Activated T-helper 1 cell treated with anti-CD3 and anti-CD28 coated beads, Interleukin-12 subunit alpha, Interleukin-12 subunit beta, Interleukin-2, Interleukin-4 antibody, amounts not matched to agents 30 ng/mL and 10 ng/mL and 1 ng/mL, durations not matched to agents 14 hours and 24 hours and 36 hours (primary cell): ENCODE results near the gene MPPE1. TPM values are rescaled to one million over a fixed set of nuclear protein-coding genes. Genes with fewer than 3 reads are reported as not detected.

ENCODE experiments used
- DNase-seq: peaks from one replicate; pipeline ENCODE4 v3.0.0; 2021; ENCODE audit warnings: low spot score
- H3K27ac Mint-ChIP-seq: one replicate; pipeline ENCODE4 v1.8.0; 2021; ENCODE audit warnings: mild to moderate bottlenecking, mixed read lengths
- H3K27me3 Mint-ChIP-seq: one replicate; pipeline ENCODE4 v1.8.0; 2022; ENCODE audit warnings: mild to moderate bottlenecking, moderate library complexity, mixed read lengths; ENCODE audit not compliant: insufficient read depth
- H3K36me3 Mint-ChIP-seq: one replicate; pipeline ENCODE4 v1.8.0; 2021; ENCODE audit warnings: low read depth, mixed read lengths
- H3K4me1 Mint-ChIP-seq: one replicate; pipeline ENCODE4 v1.8.0; 2021; ENCODE audit warnings: low read depth, mixed read lengths
- H3K4me3 Mint-ChIP-seq: one replicate; pipeline ENCODE4 v1.8.0; 2021; ENCODE audit warnings: mild to moderate bottlenecking, moderate library complexity, mixed read lengths
- H3K9me3 Mint-ChIP-seq: one replicate; pipeline ENCODE4 v1.8.0; 2021; ENCODE audit warnings: mixed read lengths
- intact Hi-C: fragments of 100-400 bp; cut with micrococcal nuclease; formaldehyde crosslinking; loops from one replicate; pipeline ENCODE4 v1.15.1; 2024
- total RNA-seq: library from RNA; stranded (reverse); gene quantifications from 2 replicates; pipeline ENCODE4 v1.2.3, GENCODE V29; 2022

MPPE1 gene
- total RNA-seq, 1 donor from 2014 or later, result 45.8 TPM

- intact Hi-C loops, result no loop called here
- H3K4me3 Mint-ChIP-seq, result no peak overlapping the region
- no peak for DNase-seq
- peaks cover 2% of the 10 kb centered on the region for H3K27me3 Mint-ChIP-seq
- no peaks in the 10 kb centered on the region for H3K9me3 Mint-ChIP-seq
- H3K36me3 Mint-ChIP-seq, result no peaks in the 10 kb centered on the region
- no peaks in the 10 kb centered on the region for H3K4me1 Mint-ChIP-seq
- no peak overlapping the region for H3K27ac Mint-ChIP-seq
Measured at GRCh38 chr18:11871501-11871900, 36.6 kb downstream of the MPPE1 start.

DNA sequence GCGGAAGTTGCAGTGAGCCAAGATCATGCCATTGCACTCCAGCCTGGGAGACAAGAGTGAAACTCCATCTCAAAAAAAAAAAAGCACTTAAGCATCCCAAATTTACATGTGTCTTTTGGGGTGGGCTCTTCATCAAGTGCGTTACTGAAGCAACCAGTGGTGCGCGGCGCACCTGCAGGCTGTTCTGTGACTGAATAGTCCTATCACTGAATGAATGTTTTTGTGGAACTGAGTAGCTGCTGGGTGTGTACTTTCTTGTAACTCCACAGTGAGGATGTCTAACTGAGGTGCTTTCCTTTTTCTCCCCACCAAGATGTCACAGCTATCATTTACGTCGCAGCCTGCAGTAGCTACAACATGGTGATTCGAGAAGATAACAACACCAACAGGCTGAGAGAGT lies 39.9 kb downstream of the MPPE1 start:
- Mint-ChIP-seq H3K36me3 (no peaks in the 10 kb centered on the region), H3K9me3 (no peaks in the 10 kb centered on the region)

GRCh38 chr18:11866764-11867163 lies 41.4 kb downstream of the MPPE1 start:
- H3K27me3 Mint-ChIP-seq, result peaks cover 2% of the 10 kb centered on the region
- H3K4me1 Mint-ChIP-seq, result no peaks in the 10 kb centered on the region
- H3K27ac Mint-ChIP-seq, result no peak overlapping the region
- DNase-seq, result no peak
- intact Hi-C loops, result no loop called here
- no peak overlapping the region for H3K4me3 Mint-ChIP-seq
- no peaks in the 10 kb centered on the region for H3K36me3 Mint-ChIP-seq
- no peaks in the 10 kb centered on the region for H3K9me3 Mint-ChIP-seq

More for the DNA sequence above, 39.9 kb downstream of the MPPE1 start:
- DNase-seq, result no peak
- intact Hi-C loops, result no loop called here
- Mint-ChIP-seq H3K4me3 (no peak overlapping the region), H3K4me1 (no peaks in the 10 kb centered on the region), H3K27me3 (peaks cover 2% of the 10 kb centered on the region), H3K27ac (no peak overlapping the region)

DNA sequence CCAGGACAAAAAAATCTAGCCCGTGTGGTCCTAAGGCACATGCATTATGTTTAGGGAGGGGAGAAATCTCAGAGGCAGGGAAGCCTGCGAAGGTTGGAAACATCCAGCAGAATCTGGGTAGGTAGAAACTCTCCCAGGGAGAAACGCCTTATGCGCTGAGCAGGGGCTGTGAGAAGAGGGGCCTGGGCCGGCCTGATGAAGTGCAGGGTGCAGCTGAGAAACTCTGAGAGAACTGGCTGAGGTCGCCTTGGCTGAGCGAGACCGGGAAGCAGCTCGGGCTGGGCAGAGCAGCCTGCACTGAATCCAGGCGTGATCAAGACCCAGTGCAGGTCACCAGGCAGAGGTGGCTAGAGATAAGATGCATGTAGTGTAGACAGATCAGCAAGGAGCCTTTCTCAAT lies 41.8 kb downstream of the MPPE1 start:
- Mint-ChIP-seq H3K4me3 (no peak overlapping the region), H3K36me3 (no peaks in the 10 kb centered on the region), H3K27me3 (peaks cover 2% of the 10 kb centered on the region), H3K27ac (no peak overlapping the region), H3K4me1 (no peaks in the 10 kb centered on the region), H3K9me3 (no peaks in the 10 kb centered on the region)
- intact Hi-C loops, result no loop called here
- no peak for DNase-seq

DNA sequence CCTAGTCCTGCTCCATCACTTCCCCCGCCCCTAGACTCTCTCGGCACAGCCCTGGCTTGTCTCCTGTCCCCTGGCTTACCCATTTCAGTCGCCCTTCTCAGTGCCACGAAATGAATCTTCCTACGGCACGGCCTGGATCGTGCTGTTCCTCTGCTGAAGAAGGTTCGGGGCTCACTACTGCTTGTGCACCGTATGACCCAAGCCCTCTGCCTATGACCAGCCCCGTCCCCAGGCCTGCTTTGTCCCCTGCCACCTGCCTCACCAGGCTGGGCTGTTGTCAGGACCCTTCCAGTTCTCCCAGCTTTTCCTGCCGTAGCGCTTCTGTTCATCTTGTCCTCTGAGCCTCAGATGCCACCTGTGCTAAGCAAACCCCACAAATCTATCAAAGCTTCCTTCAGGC lies 43.0 kb downstream of the MPPE1 start:
- no peak overlapping the region for H3K4me3 Mint-ChIP-seq
- H3K27ac Mint-ChIP-seq, result no peak overlapping the region
- H3K27me3 Mint-ChIP-seq, result peaks cover 2% of the 10 kb centered on the region
- no peak for DNase-seq
- no peaks in the 10 kb centered on the region for H3K36me3 Mint-ChIP-seq
- no peaks in the 10 kb centered on the region for H3K9me3 Mint-ChIP-seq
- intact Hi-C loops, result no loop called here
- H3K4me1 Mint-ChIP-seq, result no peaks in the 10 kb centered on the region

DNA sequence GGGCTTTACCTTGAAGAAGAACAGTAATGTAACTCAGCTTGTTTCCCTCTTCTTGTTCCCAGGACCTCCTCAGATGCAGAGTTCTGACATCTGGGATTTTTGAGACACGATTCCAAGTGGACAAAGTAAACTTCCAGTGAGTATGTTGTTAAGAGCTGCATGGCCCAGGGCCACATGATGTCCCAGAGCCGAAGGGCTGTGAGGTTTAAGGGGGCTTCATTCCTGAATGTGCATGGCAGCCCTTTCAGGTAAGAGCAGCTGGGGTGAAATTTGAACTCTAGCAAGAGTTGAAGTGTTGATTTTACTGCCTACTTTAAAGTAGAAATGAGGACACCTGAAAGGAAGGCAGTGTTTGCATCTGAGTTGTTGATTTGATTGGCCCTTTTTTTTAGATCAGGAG lies 43.6 kb downstream of the MPPE1 start:
- no peak overlapping the region for H3K27ac Mint-ChIP-seq
- no peaks in the 10 kb centered on the region for H3K9me3 Mint-ChIP-seq
- H3K27me3 Mint-ChIP-seq, result peaks cover 2% of the 10 kb centered on the region
- no peaks in the 10 kb centered on the region for H3K36me3 Mint-ChIP-seq
- no peak for DNase-seq
- H3K4me3 Mint-ChIP-seq, result no peak overlapping the region
- intact Hi-C loops, result no loop called here
- no peaks in the 10 kb centered on the region for H3K4me1 Mint-ChIP-seq

DNA sequence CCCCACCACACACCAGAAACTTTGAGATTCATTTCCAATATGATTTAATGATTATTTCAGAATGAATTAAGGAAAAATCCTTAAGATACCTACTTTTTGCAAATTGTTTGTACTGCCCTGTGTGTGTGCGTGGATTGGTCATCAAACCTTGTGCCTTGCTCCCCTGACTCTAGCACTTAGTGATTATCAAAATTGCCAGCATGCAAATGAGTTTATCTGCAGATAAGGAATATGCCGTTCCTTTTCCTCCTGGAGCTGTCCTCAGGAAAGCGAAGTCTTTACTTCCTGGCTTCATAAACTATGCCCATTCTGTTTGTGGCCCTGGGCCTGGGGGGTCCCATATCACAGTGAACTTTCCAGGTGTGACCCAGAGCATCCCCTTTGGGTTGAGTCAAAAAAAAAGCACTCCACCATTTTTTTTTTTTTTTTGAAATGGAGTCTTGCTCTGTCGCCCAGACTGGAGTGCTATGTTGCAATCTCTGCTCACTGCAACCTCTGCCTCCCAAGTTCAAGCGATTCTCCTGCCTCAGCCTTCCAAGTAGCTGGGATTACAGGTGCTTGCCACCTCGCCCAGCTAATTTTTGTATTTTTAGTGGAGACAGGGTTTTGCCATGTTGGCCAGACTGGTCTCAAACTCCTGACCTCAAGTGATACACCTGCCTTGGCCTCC lies 45.5 kb downstream of the MPPE1 start:
- no peak overlapping the region for H3K27ac Mint-ChIP-seq
- H3K9me3 Mint-ChIP-seq, result no peaks in the 10 kb centered on the region
- DNase-seq, result no peak
- intact Hi-C loops, result no loop called here
- H3K4me1 Mint-ChIP-seq, result no peaks in the 10 kb centered on the region
- H3K4me3 Mint-ChIP-seq, result no peak overlapping the region
- H3K27me3 Mint-ChIP-seq, result peaks cover 2% of the 10 kb centered on the region
- H3K36me3 Mint-ChIP-seq, result no peaks in the 10 kb centered on the region

DNA sequence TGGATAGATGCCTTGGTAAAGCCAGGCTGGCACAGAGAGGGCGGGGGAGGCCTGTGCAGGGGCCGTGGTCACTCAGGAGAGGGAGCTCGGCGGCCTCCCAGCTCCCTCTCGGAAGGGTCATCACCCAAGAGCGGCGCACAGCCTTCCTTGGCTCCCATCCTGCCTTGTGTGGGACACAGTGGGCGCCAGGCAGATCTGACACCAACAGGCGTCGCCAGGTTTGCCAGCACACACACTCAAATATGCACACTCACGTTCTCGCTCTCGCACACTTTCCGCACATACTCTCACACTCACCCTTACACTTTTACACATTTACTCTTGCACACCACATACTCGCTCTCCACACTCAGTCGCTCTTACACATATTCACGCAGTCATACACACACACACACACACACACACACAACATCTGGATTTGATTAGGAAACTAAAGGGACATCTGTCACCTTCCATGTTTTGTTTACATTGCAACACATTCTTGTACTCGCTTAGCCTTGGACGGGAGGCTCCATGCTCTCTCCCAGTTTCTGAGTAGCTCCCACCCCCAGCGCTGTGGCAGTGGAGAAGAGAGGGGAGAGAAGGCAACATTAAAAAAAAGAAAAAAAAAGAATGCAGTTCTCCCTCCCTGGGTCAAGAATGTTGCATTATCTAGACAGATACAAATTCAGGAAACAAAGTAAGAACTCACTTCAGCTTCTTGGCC lies 46.4 kb downstream of the MPPE1 start:
- H3K4me3 Mint-ChIP-seq, result no peak overlapping the region
- no peaks in the 10 kb centered on the region for H3K36me3 Mint-ChIP-seq
- intact Hi-C loops, result no loop called here
- no peaks in the 10 kb centered on the region for H3K9me3 Mint-ChIP-seq
- peaks cover 4% of the 10 kb centered on the region for H3K27me3 Mint-ChIP-seq
- no peaks in the 10 kb centered on the region for H3K4me1 Mint-ChIP-seq
- DNase-seq, result no peak
- H3K27ac Mint-ChIP-seq, result no peak overlapping the region

DNA sequence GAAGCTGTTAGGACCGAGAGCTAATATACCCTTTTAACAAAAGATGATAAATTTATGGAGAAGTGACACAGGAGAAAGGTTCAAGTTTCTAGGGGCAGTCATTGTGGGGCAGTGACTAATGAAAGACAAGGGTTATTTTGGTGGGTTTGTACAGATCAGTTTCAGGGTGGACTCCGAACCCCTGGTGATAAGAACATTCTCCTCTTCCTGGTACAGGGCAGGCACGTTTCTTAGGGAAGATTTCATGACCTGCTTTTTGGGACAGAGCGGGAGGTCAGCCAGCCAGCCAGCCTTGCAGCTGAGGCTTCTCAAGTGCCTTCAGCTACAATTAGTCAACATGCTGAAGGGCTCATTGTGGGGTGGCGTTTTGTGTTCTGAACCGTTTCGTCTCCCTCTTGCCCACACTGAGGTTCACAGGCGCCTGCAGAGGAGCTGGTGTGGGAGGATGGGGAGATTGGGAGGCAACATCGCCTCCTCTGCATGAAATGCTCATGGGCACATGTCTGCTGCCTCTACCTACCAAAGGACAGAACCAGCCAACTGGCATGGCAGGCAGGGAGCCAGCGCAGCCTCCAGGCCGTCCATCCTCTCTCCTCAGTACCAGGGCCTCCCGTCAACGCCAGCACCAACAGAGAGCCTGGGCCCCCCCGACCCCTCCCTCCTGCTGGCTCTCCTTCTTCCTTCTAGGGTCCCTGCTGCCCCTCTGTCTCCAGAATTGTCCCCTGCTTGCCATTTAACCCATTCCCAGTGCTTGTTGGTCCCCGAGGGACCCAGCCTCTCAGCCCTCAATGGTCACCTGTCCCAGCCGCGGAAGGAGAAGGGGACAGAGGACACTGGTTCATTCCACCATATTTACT lies 47.3 kb downstream of the MPPE1 start:
- H3K4me1 Mint-ChIP-seq, result no peaks in the 10 kb centered on the region
- H3K4me3 Mint-ChIP-seq, result no peak overlapping the region
- H3K27me3 Mint-ChIP-seq, result peaks cover 3% of the 10 kb centered on the region
- intact Hi-C loops, result no loop called here
- no peak for DNase-seq
- no peak overlapping the region for H3K27ac Mint-ChIP-seq
- H3K36me3 Mint-ChIP-seq, result no peaks in the 10 kb centered on the region
- H3K9me3 Mint-ChIP-seq, result no peaks in the 10 kb centered on the region

- no peaks in the 10 kb centered on the region for H3K4me1 Mint-ChIP-seq
- H3K4me3 Mint-ChIP-seq, result no peak overlapping the region
- peaks cover 3% of the 10 kb centered on the region for H3K27me3 Mint-ChIP-seq
- H3K9me3 Mint-ChIP-seq, result no peaks in the 10 kb centered on the region
- intact Hi-C loops, result no loop called here
- H3K27ac Mint-ChIP-seq, result no peak overlapping the region
- no peaks in the 10 kb centered on the region for H3K36me3 Mint-ChIP-seq
- no peak for DNase-seq
Measured at GRCh38 chr18:11859903-11860407, 48.2 kb downstream of the MPPE1 start.

DNA sequence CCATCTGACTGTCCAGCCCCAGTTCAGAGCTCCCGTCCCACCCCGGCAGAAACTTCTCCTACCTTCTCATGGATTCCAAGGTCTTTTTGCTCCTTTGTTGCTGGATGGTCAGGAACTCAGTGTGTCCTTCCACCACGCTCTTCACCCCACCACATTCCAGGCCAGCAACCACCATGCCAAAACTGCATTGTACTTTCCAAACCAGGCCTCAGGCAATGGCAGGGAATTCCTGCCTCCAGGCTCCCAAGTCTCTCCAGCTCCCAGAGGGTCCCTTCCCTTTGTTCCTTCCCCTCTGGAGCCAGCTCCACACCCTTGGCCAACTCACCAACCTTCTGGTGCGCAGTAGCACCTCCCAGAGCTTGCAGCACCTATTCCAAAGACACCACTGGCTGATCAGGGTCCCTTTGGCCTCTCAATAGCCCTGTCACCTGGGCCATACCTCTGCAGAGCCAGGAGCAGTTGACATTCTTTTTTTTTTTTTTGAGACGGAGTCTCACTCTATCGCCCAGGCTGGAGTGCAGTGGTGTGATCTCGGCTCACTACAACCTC lies 48.8 kb downstream of the MPPE1 start:
- no peaks in the 10 kb centered on the region for H3K36me3 Mint-ChIP-seq
- no peak overlapping the region for H3K27ac Mint-ChIP-seq
- no peak overlapping the region for H3K4me3 Mint-ChIP-seq
- DNase-seq, result no peak
- intact Hi-C loops, result no loop called here
- peaks cover 3% of the 10 kb centered on the region for H3K27me3 Mint-ChIP-seq
- no peaks in the 10 kb centered on the region for H3K9me3 Mint-ChIP-seq
- H3K4me1 Mint-ChIP-seq, result no peaks in the 10 kb centered on the region

DNA sequence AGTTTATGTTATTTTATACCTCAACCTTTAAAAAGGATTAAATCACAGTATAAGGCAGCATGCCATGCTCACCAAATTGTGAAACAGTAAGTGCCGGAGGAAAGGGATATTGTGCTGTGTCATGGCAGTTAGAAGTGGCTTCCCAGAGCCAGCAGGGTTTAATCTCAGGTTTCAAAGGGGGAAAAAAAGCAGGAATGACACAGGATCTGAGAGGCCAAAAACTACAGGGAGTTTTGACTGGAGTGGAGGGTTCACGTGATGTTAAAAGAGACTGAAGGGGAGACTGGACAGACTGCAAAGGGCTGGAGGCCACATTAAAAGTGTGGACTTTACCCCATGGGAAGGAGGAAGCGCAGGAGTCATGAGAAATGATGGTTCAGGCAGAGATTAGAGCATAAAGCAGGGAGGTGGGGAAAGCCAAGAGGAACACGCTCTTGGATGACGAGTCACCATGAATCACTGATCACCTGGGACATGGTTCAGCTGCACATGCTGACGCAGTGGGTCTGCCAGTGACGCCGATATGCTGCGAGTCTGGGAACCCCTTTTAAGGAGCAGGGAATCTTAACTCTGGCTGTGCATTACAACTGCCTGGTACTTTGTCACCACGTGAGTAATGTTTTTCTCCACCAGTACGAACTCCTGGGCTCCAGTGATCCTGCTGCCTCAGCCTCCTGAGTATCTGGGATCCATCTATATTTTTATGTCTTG lies 50.8 kb downstream of the MPPE1 start:
- intact Hi-C loops, result no loop called here
- DNase-seq, result no peak
- no peaks in the 10 kb centered on the region for H3K9me3 Mint-ChIP-seq

More for the DNA sequence above, 50.8 kb downstream of the MPPE1 start:
- Mint-ChIP-seq H3K27ac (no peak overlapping the region), H3K36me3 (no peaks in the 10 kb centered on the region), H3K4me1 (peaks cover 13% of the 10 kb centered on the region), H3K4me3 (no peak overlapping the region), H3K27me3 (peaks cover 3% of the 10 kb centered on the region)
